ENCODE data around the gene IFIT1.

- TF ChIP-seq CTCF (IDR thresholded peaks at IDR 0.05): peak; percentile 22
- TF ChIP-seq ZFX (IDR thresholded peaks at IDR 0.05; ENCODE audit: borderline replicate concordance): no peak
Observed at GRCh38 chr10:89389254-89389653, 3.2 kb upstream of the IFIT1 start.

Data from 22Rv1 (cell line).